HG03457 (cell line): ENCODE measurements around the gene SORCS2.

ENCODE experiments used
- ATAC-seq: cut with Tn5 transposase; IDR thresholded peaks from one replicate; pipeline ENCODE4 v1.9.1; 2021; ENCODE audit warnings: moderate number of reproducible peaks; ENCODE audit not compliant: unreplicated experiment

SORCS2 gene

DNA sequence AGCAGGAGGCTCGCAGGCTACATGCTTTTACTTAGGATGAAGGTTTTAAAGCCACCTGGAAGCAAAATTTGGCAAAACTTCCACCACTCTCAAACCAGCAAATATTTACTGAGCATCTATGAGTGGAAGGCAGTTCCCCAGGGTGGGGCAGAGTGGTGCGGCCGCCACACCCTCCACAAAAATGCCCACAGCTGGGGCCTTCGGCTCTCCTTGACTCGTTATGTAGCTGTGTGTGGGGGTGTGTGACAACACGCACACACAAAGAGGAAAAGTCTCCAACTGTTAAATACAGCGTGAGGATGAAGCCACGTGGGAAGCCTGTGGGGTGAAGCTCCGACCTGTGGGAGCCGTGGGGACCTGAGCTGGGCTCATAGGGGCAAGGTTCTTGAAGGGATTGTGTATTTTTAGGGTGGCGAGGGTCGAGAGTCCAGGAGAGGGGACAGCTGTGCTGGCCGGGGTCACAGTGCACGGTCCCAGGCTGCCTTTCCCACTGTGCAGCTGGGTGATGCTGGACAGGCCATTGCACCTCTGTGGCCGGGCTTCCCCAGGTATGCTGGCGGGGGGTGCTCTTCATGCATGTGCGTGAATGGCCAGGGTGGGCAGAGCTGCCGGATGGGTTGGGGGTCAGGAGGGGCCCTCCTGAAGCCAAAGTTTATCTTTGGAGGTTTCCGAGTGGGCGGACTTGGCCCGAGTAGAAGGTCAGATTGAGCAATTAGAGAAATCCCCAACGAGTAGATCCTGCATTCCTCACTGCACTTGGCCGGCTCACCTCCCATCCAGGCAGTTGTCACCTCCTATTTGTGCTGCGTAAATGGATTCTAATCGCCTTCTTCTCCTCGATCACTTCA lies 25.4 kb downstream of the SORCS2 start:
- no peak for ATAC-seq

DNA sequence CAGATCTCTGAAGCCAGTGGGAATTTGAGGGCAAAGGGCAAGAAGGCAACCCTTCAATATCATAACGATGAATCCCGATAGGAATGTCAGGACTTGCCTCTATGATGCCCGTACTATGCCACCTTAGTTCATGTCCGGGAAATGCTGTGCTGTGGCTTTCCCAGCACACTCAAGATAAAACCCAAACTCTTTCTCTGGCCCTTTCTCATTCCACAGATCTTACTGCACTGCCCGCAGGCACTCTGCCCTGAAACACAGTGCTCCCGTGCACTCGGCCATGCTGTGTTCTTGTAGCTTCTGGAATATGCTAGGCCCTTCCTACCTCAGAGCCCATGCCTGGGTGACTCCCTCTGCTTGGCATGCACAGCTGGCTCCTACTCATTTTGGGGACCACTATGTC lies 26.3 kb downstream of the SORCS2 start:
- ATAC-seq = no peak

DNA sequence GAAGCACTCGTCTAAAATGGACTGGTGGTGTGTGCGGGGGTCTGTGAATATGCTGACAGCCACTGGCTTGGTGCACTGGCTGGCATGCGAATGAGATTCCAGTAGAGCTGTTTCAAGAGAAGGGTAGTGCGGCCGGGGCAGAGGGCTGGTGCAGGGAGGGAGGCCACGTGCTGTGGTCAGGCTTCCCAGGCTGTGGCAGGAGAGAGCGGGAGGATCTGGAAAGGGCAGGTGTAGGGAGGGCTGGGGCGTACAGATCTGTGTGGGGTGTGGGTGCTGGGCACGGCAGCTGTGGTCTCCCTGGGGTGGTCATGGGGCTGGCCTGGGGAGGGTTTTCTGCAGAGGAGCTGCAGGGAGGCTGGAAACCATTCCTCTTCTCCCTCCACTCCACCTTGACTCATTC lies 30.2 kb downstream of the SORCS2 start:
- ATAC-seq = no peak

DNA sequence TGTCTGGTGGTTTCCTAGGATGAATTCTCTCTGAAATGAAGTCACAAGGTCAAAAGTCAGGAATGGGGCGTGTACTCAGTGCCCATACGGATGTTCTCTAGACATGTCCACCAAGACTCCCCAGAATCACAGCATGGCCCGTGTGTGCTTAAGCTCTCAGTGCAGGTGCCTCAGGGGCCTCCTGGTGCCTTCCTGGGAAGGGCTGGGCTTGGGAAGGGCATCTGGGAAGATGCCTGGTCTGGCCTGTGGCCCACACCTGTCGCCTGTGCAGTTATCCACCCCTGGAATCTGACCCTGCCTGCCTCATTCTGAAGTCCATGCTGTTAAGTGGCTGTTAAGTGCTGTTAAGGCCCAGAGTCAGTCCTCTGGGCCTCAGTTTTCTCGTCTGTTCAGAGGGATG lies 31.2 kb downstream of the SORCS2 start:
- no peak for ATAC-seq

DNA sequence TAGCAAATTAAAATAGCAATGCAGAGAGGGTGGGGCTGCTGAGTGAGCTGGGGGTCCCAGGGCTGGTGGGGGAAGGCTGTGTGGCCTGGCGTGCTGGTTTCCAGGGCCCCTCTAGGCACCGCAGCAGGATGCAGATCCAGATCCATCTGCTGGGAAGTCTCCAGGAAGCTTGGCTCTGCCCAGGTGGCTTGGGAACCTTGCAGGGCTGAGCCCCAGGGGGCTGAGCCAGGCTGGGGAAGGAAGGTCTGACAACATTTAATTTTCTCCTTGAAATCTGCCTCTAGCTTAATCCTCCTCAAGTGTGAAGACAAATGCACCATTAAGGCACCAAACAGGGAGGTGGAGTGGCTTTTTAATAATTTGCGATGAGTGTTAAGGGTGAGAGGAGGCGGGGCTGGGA lies 31.7 kb downstream of the SORCS2 start:
- ATAC-seq = no peak

DNA sequence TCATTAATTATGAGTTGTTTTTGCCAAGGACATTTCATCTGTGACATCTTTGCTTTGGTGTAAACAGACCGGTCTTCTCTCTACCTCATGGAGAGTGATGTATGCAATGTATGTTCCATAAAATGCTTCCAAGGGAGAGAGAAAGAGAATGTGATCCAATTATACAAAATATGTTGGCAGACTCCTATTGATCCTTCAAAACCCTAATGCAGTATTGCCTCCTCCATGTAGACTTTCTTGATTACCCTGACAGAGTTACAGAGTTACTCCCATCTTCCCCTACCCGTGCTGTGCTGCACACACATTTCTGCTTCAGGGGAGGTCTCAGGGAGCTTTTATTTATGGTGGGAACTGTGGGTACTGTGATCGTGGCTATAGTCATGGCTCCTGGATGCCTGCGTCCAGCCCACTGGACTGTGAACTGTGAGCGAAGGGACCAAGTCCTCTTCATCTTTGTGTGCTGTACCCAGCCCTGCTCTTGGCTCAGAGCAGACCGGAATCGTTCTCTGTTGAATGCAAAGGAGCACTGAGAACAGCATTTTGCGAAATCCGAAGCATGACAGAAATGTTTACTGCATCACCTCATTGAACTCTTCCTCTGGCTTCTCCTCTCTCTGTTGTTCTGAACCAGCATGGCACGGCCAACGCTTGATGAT lies 32.7 kb downstream of the SORCS2 start:
- no peak for ATAC-seq

DNA sequence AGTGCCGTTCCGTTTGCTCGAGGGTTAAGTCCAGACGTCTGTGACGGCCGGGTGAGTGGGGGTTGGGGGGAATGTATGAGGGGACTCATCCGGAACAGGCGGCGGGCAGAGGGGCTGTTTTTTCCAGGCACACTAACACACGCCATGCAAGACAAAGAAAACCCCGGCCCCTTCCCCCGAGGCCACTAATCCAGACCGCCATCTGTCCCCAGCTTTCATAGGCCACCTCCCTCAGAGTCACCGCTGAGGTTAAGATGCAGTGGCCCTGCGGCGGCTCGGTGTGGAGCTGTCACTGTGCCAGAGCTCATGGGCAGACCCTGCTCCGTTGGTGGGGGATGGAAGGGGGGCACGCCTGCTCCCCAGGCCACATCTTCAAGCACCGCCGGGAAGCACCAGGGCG lies 34.1 kb downstream of the SORCS2 start:
- ATAC-seq = no peak

DNA sequence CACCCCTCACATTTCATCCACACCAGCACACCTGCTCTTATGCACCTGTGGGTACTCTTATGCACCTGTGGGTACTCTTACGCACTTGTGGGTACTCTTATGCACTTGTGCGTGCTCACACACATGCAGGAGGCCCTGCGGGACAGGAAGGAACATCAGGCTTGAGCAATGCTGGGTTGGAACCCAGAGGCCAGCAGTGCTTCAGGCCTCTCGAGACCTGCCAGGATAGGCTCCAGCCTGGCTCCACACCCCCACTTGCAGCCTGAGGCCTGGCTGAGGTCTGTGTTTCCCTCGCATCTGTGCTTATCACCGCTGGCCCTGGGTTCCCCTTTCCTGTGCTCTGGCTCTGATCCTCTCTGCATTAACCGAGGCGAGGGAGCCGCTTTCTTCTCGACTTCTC lies 34.7 kb downstream of the SORCS2 start:
- no peak for ATAC-seq

DNA sequence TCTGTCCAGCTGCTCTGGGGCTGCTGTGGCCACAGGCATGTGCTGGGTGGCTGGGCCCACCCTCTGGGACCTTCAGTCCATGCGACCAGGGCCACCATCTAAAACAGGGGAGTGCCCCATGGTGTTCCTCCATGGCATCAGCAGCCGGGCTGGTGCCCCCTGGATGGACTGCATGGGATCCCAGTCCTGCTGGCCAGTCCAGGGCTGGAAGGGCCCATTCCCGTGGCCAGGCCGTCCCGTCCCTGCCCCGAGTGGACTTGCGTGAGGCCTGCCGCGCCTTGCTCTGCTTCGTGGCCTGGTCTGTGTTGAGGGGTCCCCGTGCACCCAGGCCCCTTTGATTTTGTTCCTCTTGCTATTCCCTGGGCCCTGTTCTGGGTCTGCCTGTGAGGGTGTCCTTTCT lies 36.4 kb downstream of the SORCS2 start:
- ATAC-seq = no peak

DNA sequence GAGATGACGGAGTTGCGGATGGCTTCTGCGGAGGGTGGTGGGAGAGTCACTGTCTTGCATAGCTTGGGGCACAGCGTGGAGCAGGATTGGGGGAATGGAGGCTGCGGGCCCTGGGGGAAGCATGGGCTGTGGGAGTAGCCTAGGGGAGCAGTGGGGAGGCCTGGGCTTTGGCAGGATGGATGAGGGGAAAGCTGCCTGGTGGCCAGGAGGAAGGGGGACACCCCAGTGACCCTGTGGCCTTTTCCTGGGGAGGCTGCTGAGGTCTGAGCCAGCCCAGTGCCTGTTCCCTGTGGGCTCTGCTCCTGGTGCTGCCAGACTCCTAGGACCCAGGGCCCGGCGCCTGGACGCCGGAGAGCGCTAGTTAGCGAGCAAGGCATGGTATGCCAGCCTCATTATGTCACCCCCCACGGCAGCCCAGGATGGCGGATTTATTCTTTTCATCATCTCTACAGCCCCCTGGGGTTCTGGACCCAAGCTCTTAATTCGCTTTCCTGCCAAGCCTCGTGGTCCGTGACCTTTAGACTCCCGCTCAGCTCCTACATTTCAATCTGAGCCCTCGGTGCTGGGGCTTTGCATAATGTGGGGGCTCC lies 39.8 kb downstream of the SORCS2 start:
- no peak for ATAC-seq

DNA sequence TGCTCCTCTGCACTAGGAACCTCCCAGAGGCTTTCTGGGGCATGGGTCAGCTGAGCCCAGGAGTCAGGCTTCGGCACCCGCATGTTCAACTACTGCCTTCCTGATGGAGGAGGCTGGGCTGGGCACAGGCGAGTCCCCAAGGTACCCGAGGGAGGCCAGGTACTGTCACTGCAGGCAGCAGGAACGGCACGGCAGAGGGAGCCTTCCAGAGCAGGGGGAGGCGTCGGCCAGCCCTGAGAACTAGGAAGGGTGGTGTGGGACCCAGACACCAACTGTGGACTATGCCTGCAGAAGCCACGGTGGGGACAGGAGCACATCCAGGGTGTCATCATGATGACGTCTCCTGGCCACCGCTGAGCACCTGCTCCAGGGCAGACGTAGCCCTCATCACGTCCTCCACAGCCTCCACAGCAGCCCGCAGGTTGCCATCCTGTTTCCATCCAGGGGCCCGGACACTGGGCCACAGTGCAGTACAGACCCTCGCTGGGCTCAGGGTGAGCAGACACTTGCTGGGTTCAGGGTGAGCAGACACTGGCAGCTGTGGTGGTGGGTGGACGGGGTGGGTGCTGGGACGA lies 40.8 kb downstream of the SORCS2 start:
- no peak for ATAC-seq

DNA sequence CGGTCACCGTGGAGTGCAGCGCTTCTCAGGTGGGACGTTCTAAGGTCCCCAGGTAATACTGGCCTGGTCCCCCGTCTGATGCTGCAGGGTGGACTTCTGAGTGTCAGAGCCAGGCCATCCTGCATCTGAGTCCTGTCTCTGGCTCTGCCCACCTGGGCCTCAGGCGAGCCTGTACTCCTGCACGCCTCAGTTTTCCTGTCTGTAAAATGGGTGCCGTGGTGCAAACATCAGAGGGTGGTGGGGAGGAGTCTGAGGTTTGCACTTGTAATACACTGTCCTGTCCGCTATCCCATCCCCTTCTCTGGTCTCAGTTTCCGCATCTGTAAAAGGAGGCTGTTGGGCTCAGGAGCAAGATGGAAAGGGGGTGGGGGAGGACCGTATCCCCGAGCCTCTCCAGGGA lies 41.3 kb downstream of the SORCS2 start:
- no peak for ATAC-seq

DNA sequence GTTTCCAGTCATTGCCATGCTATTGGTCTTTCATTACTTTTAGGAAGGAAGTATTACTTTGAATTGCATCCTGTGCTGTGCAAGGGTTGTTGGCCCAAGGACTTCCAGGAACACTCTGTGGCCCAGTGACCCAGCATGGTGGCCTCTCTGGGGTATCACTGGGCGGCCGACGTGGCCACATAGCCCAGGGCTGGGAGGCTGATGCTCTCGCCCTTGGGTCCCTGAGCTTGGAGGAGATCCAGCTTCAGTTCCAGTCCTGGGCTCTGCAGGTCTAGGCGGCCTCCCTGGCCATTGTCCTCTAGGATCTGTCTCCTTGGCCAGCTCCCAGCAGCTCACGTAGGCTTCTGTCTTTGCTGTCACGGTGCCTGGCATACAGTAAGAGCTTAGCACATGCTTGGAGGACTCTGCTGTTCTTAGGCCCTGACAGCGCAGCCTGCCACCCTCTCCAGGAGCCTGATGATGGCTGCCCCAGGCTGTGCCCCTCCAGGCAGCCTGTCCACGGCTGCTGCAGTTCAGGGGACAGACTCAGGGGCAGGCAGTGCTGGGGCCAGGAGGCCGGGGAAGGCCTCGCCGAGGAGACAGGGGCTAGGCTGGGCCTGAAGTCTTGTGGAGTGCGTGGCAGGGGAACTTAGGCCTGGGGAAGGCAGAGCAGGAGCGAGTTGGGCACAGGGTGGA lies 42.2 kb downstream of the SORCS2 start:
- ATAC-seq = no peak

DNA sequence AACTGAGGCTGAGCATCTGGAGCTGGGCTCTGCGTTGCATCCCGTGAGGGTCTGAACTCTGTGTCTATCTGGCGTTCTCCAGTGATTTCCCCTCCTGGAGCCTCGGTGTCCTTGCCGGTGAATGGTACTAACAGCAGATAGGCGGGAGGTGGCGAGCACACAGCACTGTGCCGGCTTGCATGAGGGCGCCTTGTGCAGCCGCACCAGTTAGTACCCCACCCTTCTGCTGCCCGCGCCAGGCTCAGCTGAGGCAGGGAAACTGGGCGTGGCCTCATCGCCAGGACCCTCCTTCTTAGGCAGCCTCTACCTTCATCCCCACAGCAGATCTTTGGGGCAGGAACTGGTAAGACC lies 42.7 kb downstream of the SORCS2 start:
- ATAC-seq = no peak

DNA sequence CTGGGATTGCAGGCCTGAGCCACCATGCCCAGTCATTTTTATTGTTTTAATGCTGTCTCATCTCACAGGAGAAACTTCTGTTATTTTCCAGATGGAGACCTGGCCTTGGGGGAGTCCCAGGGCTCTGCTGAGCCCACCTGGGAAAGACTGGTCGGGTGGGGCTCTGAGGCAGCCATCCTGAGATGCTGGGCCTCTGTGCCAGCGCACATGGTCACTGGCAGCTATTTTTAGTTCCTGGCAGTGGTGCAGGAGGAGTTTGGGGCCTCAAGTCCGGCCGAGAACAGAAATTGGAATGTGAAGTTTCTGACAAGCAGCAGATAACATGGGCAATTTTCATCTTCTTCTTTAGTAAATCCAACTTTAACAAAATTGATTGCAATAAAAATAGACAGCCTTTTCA lies 44.5 kb downstream of the SORCS2 start:
- no peak for ATAC-seq

DNA sequence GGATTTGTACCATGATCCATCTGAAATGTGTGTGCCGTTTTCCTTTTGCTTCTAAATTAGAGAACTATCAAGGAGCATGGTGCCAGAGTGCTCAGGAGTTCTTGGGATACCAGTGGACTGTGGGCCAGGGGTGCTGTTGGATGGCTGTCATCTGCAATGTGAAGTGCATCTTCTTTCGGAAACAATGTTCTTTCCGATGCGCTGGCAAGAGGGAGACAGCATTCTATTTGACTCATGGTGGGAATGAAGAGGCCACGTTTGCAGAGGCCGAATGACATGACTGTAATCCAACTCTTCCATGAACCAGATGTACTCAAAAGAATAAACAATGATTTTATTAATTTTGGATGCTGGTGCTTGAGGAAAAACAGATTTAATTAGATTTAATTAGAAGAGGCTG lies 45.5 kb downstream of the SORCS2 start:
- ATAC-seq = no peak

DNA sequence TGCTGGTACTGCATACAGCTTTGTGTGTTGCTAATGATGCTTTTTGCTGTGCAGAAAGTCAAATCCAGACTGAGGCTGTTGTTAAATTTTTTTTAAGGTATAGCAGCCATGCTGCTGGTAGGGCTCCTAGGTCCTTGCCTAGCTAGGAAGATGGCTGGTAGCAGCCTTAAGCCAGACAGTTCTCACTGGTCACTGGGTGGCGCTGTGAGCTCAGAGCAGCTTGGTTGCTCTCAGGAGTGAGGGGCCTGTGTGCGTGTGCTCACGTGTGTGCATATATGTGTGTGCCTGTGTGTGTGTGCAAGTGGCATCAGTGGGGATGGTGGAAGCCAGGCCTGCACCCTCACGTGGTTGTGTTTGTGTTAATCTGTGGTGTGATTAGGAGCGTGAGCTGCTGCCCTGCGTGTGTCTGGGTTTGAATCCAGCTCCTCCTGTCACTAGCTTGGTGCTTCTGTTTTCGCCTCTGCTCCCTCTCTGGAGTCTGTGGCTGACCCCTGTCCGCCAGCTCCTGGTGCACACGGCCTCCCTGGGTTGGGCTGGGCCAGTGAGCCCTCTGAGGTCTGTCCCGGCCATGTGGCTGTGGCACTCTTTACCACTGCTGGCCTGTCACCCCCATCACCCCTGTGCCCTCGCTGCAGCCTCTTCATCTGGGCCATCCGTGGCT lies 46.1 kb downstream of the SORCS2 start:
- no peak for ATAC-seq

DNA sequence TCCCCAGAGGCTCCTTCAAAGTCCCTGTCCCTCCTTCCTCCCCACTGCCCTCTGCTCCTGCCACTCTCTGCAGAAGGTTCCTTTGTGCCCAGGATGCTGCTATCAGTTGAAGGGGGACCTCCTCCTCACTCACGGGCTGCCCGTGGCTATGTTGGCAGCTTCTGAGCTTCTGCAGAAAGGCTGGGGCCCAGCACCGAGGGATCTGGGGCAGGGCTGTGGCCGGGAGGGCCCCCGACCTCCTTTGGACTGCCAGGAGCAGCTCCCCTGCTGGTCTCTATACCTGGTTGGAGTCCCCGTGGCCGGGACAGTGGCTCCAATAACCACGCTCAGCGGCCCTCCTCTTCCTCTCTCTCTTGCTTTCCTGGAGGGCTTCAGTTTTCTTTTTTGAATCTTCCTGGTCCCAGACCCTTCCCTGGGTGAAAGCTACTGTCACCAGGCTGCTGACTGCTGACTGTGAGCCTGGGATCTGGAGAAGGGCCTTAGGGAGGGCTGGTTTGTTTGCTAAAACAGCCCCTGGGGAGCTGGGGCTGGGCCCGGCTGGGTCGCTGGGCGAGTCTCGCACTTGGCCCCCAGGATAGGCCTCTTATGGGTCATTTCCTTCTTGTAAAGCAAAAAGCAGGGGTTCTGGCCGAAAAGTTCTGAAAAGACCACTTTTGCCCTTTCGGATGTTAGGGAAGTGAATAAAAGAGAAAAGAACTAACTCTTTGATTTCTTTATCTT lies 46.9 kb downstream of the SORCS2 start:
- ATAC-seq = no peak

DNA sequence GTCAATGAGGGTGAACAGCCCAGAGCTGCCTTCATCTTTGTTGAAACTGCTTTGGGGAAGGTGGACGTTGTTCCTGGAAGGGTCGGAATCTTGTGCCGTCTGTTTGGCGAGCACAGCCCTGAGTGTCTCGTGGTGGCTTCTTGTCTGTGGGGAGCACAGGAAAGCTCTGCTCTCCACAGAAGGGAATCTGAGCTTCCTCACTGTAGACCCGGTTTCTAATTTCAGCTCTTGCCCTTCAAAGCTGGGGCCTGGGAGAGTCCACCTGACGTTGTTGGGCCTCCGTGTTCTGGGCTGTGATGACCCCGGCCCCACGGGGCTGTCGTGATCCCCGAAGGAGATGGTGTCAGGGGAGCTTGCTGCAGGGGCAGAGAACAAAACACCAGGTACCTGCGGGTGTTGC lies 47.5 kb downstream of the SORCS2 start:
- no peak for ATAC-seq

DNA sequence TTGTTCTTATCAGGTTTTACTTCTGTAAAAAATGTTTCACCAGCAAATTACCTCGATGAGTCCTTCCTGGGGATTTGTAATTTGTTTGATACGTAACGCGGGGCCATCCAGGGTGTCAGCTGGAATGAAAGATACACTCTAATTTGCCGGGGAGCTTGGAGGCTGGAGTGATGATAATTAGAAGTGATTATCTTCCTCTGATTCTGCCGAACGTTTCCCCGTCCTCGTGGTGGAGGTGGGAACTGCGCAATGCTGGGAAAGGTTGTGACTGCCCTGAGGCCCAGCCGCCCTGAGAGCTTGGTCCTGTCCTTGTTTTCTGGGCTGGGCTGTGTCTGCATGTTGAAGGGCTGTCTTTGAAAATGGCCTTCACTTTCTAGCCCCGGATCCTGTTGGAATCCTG lies 48.0 kb downstream of the SORCS2 start:
- no peak for ATAC-seq
